Superior temporal gyrus (tissue), 1 donor: ENCODE results near the gene OR2A12.
"Not testable (repeated sequence)": the region's sequence is repeated elsewhere in the genome, so short reads cannot be mapped to it uniquely, and the experiment has no call there.

Experiments
- DNase-seq: peaks from one replicate; pipeline ENCODE4 v3.0.0-alpha.2; 2016; ENCODE audit errors: extremely low spot score

Gene OR2A12

DNA sequence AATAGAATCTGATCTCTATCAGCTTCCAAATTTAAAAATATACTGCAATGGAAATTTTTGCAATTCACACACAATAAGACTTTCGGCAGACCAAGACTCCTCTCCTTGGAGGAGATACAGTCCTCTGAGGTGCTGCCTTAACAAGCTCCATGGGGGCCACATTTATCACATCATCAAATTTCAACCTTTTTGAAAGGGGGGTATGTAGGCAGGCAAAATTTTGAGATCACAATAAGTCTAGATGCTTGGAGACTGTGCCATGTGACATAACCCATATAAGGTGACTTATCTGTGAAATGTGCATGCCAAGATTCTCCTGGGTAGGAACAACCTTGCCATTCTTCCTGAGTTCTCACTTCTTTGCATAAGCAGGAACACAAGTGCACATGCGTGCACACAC is at the start of gene OR2A12:
OR2A12 (plus strand) TSS at position 301 of the 400 bp plus-strand sequence. CDS start 8,830 bp downstream, outside the sequence.
- no peak for DNase-seq

- DNase-seq, result no peak
Observed at GRCh38 chr7:144036302-144036885, 49.7 kb upstream of the OR2A12 start.

- DNase-seq, result no peak
Observed at GRCh38 chr7:144037414-144038035, 48.6 kb upstream of the OR2A12 start.

GRCh38 chr7:144038887-144039286 is 47.2 kb upstream of the OR2A12 start:
- no peak for DNase-seq

GRCh38 chr7:144048648-144049047 is 37.4 kb upstream of the OR2A12 start, which contains the start of gene OR2A5:
TSS of gene OR2A5 (plus strand) at chr7:144048948. CDS start at chr7:144050402, 1,454 bp downstream.
- DNase-seq, result no peak

DNA sequence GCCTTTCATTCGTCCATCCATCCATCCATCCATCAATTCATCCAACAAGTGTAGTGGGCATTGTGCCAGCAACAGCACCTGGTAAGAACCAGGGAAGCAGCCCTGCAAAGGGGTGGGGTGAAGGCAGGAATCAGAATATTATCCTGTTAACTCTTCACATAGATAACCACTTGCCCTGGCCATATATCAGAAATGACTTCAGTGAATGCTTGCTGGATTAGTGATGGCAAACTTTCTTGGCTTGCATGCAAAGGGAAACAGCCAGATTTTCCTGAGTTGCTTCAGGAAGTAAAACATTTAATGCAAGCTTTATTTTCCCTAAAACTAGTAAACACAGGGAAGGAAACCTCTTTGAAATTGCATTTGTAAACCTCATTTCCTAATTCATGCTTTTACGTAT is 36.6 kb upstream of the OR2A12 start:
- no peak for DNase-seq

GRCh38 chr7:144050093-144050492 is 36.0 kb upstream of the OR2A12 start:
- no peak for DNase-seq

GRCh38 chr7:144050884-144051283 is 35.2 kb upstream of the OR2A12 start:
- not testable (repeated sequence) for DNase-seq

DNA sequence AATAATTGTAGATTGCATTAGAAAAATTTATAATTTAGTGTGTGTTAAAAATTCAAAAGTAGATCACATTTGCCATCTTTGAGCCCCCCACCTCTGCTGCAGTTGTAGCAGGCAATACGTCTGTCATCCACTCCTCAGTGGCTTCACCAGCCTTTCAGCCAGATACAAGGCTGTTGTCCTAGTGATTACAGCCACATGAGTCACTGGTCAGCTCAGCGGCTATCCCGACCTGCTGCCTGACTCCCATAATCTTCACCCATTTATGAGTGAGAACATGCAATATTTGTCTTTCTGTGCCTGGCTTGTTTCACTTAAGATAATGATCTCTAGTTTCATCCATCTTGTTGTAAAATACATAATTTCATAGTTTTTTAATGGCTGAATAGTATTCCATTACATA is 28.1 kb upstream of the OR2A12 start:
- DNase-seq, result no peak

- DNase-seq, result no peak
Observed at GRCh38 chr7:144063710-144064109, 22.4 kb upstream of the OR2A12 start.

- DNase-seq, result no peak
Observed at GRCh38 chr7:144069511-144069910, 16.6 kb upstream of the OR2A12 start, which contains the start of gene OR2A25. TSS of gene OR2A25 (plus strand) at chr7:144069811. CDS start at chr7:144074220, 4,409 bp downstream.

DNA sequence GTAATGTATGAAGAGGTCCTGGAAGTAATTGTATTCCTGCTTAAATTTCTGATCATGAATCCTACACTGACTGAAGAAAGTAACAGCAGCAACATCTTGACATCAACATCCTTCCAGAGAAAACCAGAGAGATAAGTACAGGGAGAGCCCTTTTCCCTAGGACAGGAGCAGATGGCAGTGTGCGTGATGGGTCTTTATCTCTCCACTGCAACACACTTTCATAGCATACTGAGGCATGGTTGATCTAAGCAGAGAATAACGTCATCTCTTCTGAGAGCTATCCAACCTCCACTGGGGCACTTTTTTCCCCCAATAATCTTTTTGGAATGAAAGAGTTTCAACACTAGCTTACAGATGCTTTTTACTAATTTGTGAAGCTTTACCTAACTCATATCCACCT is 16.1 kb upstream of the OR2A12 start:
- no peak for DNase-seq

DNA sequence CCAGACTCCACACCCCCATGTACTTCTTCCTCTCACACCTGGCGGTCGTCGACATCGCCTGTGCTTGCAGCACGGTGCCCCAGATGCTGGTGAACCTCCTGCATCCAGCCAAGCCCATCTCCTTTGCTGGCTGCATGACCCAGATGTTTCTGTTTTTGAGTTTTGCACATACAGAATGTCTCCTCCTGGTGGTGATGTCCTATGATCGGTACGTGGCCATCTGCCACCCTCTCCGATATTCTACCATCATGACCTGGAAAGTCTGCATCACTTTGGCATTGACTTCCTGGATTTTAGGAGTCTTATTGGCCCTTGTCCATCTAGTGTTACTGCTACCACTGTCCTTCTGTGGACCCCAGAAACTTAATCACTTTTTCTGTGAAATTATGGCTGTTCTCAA is 11.7 kb upstream of the OR2A12 start:
- no peak for DNase-seq

GRCh38 chr7:144086730-144087129 is 652 bp downstream of the OR2A12 start:
- DNase-seq, result no peak

DNA sequence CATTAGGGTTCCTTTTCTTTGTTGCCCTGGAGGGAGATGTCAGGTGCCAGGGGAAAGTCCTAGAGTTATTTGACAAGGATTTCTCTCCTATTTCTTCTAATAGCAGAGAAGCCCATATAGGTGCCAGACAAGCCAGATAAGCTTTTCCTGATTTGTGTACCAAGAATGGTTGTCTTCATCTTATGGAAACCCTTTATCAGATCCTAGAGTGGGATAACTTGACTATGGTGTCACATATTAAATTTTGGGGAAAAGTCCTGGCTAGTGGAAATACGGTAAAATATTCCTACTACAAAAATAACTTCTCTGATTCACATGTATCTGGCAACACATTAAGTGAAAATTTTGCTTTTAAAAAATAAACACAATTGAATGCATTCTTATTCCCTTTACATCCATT is 1.2 kb downstream of the OR2A12 start:
- no peak for DNase-seq

- DNase-seq, result no peak
Observed at GRCh38 chr7:144090667-144091066, 4.6 kb downstream of the OR2A12 start.

- DNase-seq, result no peak
Observed at GRCh38 chr7:144098776-144099175, 12.7 kb downstream of the OR2A12 start.

GRCh38 chr7:144100607-144101006 is 14.5 kb downstream of the OR2A12 start:
- no peak for DNase-seq

DNA sequence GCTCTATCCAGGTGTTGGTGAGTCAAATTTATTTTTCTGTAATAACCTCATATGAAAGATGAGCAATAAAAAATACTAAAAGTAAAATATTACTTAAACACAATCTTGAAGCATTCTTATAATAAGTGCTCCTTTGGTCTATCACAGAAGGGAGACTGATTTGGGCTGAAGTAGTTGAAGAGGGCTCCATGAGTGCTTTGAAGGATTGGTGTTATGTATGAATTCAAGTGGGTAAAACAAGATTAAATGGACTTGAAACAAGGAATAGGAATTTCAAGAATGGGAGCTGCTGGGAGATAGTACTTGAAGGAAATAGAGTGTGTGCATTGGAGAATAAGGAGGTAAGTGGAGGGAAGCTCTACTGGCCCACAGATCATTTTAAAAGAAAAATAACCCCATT is 16.0 kb downstream of the OR2A12 start:
- DNase-seq, result no peak

- DNase-seq, result no peak
Observed at GRCh38 chr7:144105211-144105610, 19.1 kb downstream of the OR2A12 start.

DNA sequence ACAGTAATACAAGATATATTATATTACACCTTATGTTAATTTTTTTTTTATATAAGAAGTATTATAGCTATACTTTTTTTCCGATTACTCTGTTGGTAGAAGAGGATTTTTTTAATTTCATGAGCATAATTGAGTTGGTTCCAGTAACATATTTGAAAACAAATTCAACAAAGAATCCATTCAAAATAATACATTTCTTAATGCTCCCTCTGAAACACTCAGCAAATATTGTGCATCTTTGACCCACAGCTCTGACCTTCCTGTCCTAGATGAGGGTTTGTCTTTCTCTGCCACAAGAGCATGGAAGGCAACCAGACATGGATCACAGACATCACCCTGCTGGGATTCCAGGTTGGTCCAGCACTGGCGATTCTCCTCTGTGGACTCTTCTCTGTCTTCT is 23.2 kb downstream of the OR2A12 start, which contains the start of gene OR2A2:
OR2A2 (plus strand) TSS at position 301 of the 400 bp plus-strand sequence; CDS start at position 301, 0 bp downstream.
- DNase-seq, result no peak

- DNase-seq, result no peak
Observed at GRCh38 chr7:144110272-144110671, 24.2 kb downstream of the OR2A12 start.

DNA sequence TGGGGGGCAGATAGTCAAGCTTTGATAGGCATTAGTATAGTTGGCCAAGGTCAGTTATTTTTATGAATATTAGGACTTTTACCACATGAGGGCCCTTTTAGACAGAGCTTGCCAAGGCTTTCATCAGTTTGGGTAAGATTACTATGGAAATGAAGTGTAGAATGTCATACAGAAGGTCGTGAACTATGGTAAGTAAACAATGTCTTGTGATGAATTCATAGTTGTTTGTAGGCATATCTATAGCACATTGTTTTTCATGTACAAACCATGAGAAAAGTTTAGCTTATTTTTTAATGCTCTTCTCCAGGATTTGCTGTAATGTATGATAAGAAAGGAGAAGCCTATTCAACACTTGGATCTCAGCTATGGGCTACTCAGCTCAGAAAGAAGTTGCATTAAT is 27.6 kb downstream of the OR2A12 start:
- DNase-seq, result no peak
